ENCODE measurements around the gene SYT1.

The SYT1 gene

GRCh38 chr12:79366374-79366773 lies 501.8 kb downstream of the SYT1 start:
- no peak for DNase-seq

- no peak for DNase-seq
Measured at GRCh38 chr12:79367032-79367589, 502.5 kb downstream of the SYT1 start.

GRCh38 chr12:79370021-79370420 lies 505.4 kb downstream of the SYT1 start:
- DNase-seq, result no peak

GRCh38 chr12:79371226-79371625 lies 506.7 kb downstream of the SYT1 start:
- no peak for DNase-seq

- DNase-seq, result no peak
Measured at GRCh38 chr12:79373896-79374499, 509.4 kb downstream of the SYT1 start.

- DNase-seq, result no peak
Measured at GRCh38 chr12:79374545-79374944, 510.0 kb downstream of the SYT1 start.

GRCh38 chr12:79375050-79375449 lies 510.5 kb downstream of the SYT1 start:
- no peak for DNase-seq

- DNase-seq, result no peak
Measured at GRCh38 chr12:79378496-79378895, 513.9 kb downstream of the SYT1 start.

GRCh38 chr12:79380402-79380801 lies 515.8 kb downstream of the SYT1 start:
- DNase-seq, result no peak

GRCh38 chr12:79381248-79382208 lies 517.0 kb downstream of the SYT1 start:
- no peak for DNase-seq

- no peak for DNase-seq
Measured at GRCh38 chr12:79384551-79384950, 520.0 kb downstream of the SYT1 start.

GRCh38 chr12:79388011-79388410 lies 523.4 kb downstream of the SYT1 start:
- no peak for DNase-seq

GRCh38 chr12:79393842-79394241 lies 529.3 kb downstream of the SYT1 start:
- DNase-seq, result no peak

- no peak for DNase-seq
Measured at GRCh38 chr12:79397609-79398008, 533.0 kb downstream of the SYT1 start.

- DNase-seq, result no peak
Measured at GRCh38 chr12:79400481-79400880, 535.9 kb downstream of the SYT1 start.

- DNase-seq, result no peak
Measured at GRCh38 chr12:79402606-79403005, 538.0 kb downstream of the SYT1 start.

GRCh38 chr12:79406993-79407392 lies 542.4 kb downstream of the SYT1 start:
- no peak for DNase-seq

- DNase-seq, result no peak
Measured at GRCh38 chr12:79407671-79408622, 543.4 kb downstream of the SYT1 start.

- DNase-seq, result no peak
Measured at GRCh38 chr12:79408689-79409088, 544.1 kb downstream of the SYT1 start.

- DNase-seq, result no peak
Measured at GRCh38 chr12:79409562-79409961, 545.0 kb downstream of the SYT1 start.

- no peak for DNase-seq
Measured at GRCh38 chr12:79411791-79412190, 547.2 kb downstream of the SYT1 start.

- no peak for DNase-seq
Measured at GRCh38 chr12:79413796-79414195, 549.2 kb downstream of the SYT1 start.

GRCh38 chr12:79414252-79414651 lies 549.7 kb downstream of the SYT1 start:
- no peak for DNase-seq

Measured in GF-D8 (cell line).